ENCODE results near the gene CROT.

CROT gene

GRCh38 chr7:87375662-87376435, 30.4 kb downstream of the CROT start:
- DNase-seq (ENCODE audit: low read depth): no peak
- TF ChIP-seq CTCF (IDR thresholded peaks at IDR 0.05; ENCODE audit: insufficient read depth, low read depth, low read length, missing control alignments): no peak
- H3K4me3 ChIP-seq (ENCODE audit: low read depth, low read length): no peak overlapping the region

GRCh38 chr7:87380905-87381304, 35.4 kb downstream of the CROT start:
- TF ChIP-seq CTCF (IDR thresholded peaks at IDR 0.05; ENCODE audit: insufficient read depth, low read depth, low read length, missing control alignments): no peak

GRCh38 chr7:87391020-87391701, 45.7 kb downstream of the CROT start:
- no peak overlapping the region for H3K4me3 ChIP-seq (ENCODE audit: low read depth, low read length)
- DNase-seq (ENCODE audit: low read depth): no peak
- TF ChIP-seq CTCF (IDR thresholded peaks at IDR 0.05; ENCODE audit: insufficient read depth, low read depth, low read length, missing control alignments): no peak

More at GRCh38 chr7:87380905-87381304, 35.4 kb downstream of the CROT start:
- H3K4me3 ChIP-seq (ENCODE audit: low read depth, low read length): no peak overlapping the region
- DNase-seq (ENCODE audit: low read depth): no peak

- H3K4me3 ChIP-seq (ENCODE audit: low read depth, low read length): no peak overlapping the region
- DNase-seq (ENCODE audit: low read depth): no peak
- TF ChIP-seq CTCF (IDR thresholded peaks at IDR 0.05; ENCODE audit: insufficient read depth, low read depth, low read length, missing control alignments): no peak
Measured at GRCh38 chr7:87395442-87396020, 50.1 kb downstream of the CROT start.

GRCh38 chr7:87398446-87398845, 53.0 kb downstream of the CROT start:
- no peak overlapping the region for H3K4me3 ChIP-seq (ENCODE audit: low read depth, low read length)
- no peak for DNase-seq (ENCODE audit: low read depth)

GRCh38 chr7:87404674-87405073, 59.2 kb downstream of the CROT start:
- DNase-seq (ENCODE audit: low read depth): no peak
- TF ChIP-seq CTCF (IDR thresholded peaks at IDR 0.05; ENCODE audit: insufficient read depth, low read depth, low read length, missing control alignments): no peak
- no peak overlapping the region for H3K4me3 ChIP-seq (ENCODE audit: low read depth, low read length)

More at GRCh38 chr7:87398446-87398845, 53.0 kb downstream of the CROT start:
- no peak for TF ChIP-seq CTCF (IDR thresholded peaks at IDR 0.05; ENCODE audit: insufficient read depth, low read depth, low read length, missing control alignments)

Measured in GM12865 (cell line).